ENCODE results near the gene GARS1.

- TF ChIP-seq CTCF (IDR thresholded peaks at IDR 0.05), result no peak
- no peak for TF ChIP-seq EZH2 (IDR thresholded peaks at IDR 0.05)
- no peak for TF ChIP-seq EZH2phosphoT487 (IDR thresholded peaks at IDR 0.05)
These were observed 73.4 kb downstream of the GARS1 start for GRCh38 chr7:30668102-30668501.
